Endothelial cell of umbilical vein (primary cell): Measurements from ENCODE around the gene TFDP3. TPM values are rescaled to one million over a fixed set of nuclear protein-coding genes. Genes with fewer than 3 reads are reported as not detected.

Experiments used
- BruUV-seq: library from RNA; stranded (reverse); fragments of 400-500 nt; replicated peaks from 2 replicates; lab custom pipeline; 2021; lab: Mats Ljungman, UMichigan
- CTCF ChIA-PET: fragments of 300-600, 350-600 bp; sonication (Branson Sonifier 250); formaldehyde crosslinking; loops from one replicate; lab custom pipeline; 2021; ENCODE audit warnings: antibody characterized with exemption, inconsistent platforms; lab: Charles Lee
- POLR2A ChIA-PET: fragments of 300-600, 350-600 bp; sonication (Branson Sonifier 250); formaldehyde crosslinking; loops from one replicate; lab custom pipeline; 2021; ENCODE audit warnings: antibody characterized with exemption, inconsistent platforms; lab: Charles Lee
- DNase-seq: peaks from one replicate; pipeline ENCODE4 v3.0.0-alpha.2; 2011; ENCODE audit warnings: low read depth, low spot score
- FAIRE-seq: peaks from 2 replicates; lab custom pipeline; 2011; peaks lifted over from hg19 to GRCh38; lab: Jason Lieb, UNC
- H2AFZ ChIP-seq: 2 replicates; pipeline ENCODE4 v1.6.0; 2012; ENCODE audit warnings: low read depth, low read length, control low read depth, inconsistent platforms
- H3K27ac ChIP-seq: 2 replicates; pipeline ENCODE4 v1.5.1; 2011; ENCODE audit warnings: low read depth, mild to moderate bottlenecking, control low read depth, low read length, moderate library complexity; ENCODE audit not compliant: insufficient read depth
- H3K27me3 ChIP-seq, 2 experiments: 2 replicates each; pipeline versions ENCODE4 v1.6.0 to v1.6.1; 2011; ENCODE audit warnings: low read length in 2 of 2, mixed read lengths in 1 of 2; ENCODE audit not compliant: control insufficient read depth in 2 of 2, insufficient read depth in 2 of 2
- H3K36me3 ChIP-seq, 2 experiments: 2 replicates in 1 of 2; 3 replicates in 1 of 2; pipeline ENCODE4 v1.5.1; 2011; ENCODE audit warnings: low read length in 2 of 2, mild to moderate bottlenecking in 1 of 2, moderate library complexity in 1 of 2; ENCODE audit not compliant: control insufficient read depth in 2 of 2, insufficient read depth in 2 of 2; ENCODE audit errors: extremely low read depth in 1 of 2
- H3K4me1 ChIP-seq: 3 replicates; pipeline ENCODE4 v1.5.1; 2011; ENCODE audit warnings: mild to moderate bottlenecking, low read length; ENCODE audit not compliant: control insufficient read depth, insufficient read depth; ENCODE audit errors: extremely low read depth
- H3K4me2 ChIP-seq: 2 replicates; pipeline ENCODE4 v1.6.1; 2011; ENCODE audit warnings: low read length, control low read depth, mixed read lengths; ENCODE audit not compliant: insufficient read depth
- H3K4me3 ChIP-seq, 3 experiments: fragments of 200-600 bp in 1 of 3; sonication (generic), shearing (Covaris generic) in 1 of 3; replicated peaks in 1 of 3; 2 replicates each; pipeline ENCODE4 v1.5.1; 2011 to 2016; ENCODE audit warnings: control low read depth in 3 of 3, low read length in 3 of 3, mild to moderate bottlenecking in 2 of 3, inconsistent platforms in 1 of 3, low read depth in 1 of 3, moderate library complexity in 1 of 3; ENCODE audit not compliant: insufficient read depth in 1 of 3
- H3K79me2 ChIP-seq: 2 replicates; pipeline ENCODE4 v1.6.0; 2012; ENCODE audit warnings: low read length, inconsistent platforms; ENCODE audit not compliant: control insufficient read depth, insufficient read depth
- H3K9ac ChIP-seq: replicated peaks from 2 replicates; pipeline ENCODE3; 2011; ENCODE audit warnings: low read length, control low read depth; ENCODE audit not compliant: insufficient read depth; ENCODE audit errors: extremely low read depth
- H3K9me1 ChIP-seq: replicated peaks from 3 replicates; pipeline ENCODE4 v1.6.0; 2011; ENCODE audit warnings: mild to moderate bottlenecking, low read length; ENCODE audit not compliant: control insufficient read depth, insufficient read depth; ENCODE audit errors: extremely low read depth
- H3K9me3 ChIP-seq: replicated peaks from 2 replicates; pipeline ENCODE4 v1.5.1; 2012; ENCODE audit warnings: low read length, inconsistent platforms; ENCODE audit not compliant: control insufficient read depth, insufficient read depth
- H4K20me1 ChIP-seq: replicated peaks from 2 replicates; pipeline ENCODE3; 2011; ENCODE audit warnings: mild to moderate bottlenecking, low read length; ENCODE audit not compliant: control insufficient read depth, insufficient read depth; ENCODE audit errors: extremely low read depth
- CTCF ChIP-seq, 2 donors: IDR thresholded peaks; 1 replicate in 1 of 2; 2 replicates in 1 of 2; pipeline ENCODE4 v1.5.1; 2011; ENCODE audit warnings: low read length in 2 of 2, mild to moderate bottlenecking in 2 of 2, moderate library complexity in 2 of 2, control low read depth in 1 of 2, inconsistent platforms in 1 of 2, low read depth in 1 of 2; ENCODE audit not compliant: insufficient read depth in 1 of 2; ENCODE audit errors: extremely low read depth in 1 of 2
- EZH2 ChIP-seq: IDR thresholded peaks from 2 replicates; pipeline ENCODE4 v1.6.1; 2012; ENCODE audit warnings: borderline replicate concordance, low read depth, mild to moderate bottlenecking, moderate library complexity, low read length, inconsistent platforms; ENCODE audit not compliant: severe bottlenecking
- FOS ChIP-seq: IDR thresholded peaks from 2 replicates; pipeline ENCODE4 v1.6.1; 2011; ENCODE audit warnings: mild to moderate bottlenecking, low read length, moderate library complexity, borderline replicate concordance; ENCODE audit not compliant: insufficient read depth
- GATA2 ChIP-seq: IDR thresholded peaks from 2 replicates; pipeline ENCODE4 v1.7.0; 2011; ENCODE audit warnings: low read depth, mild to moderate bottlenecking, moderate library complexity, mixed read lengths, low read length; ENCODE audit not compliant: insufficient read length, insufficient read depth
- JUN ChIP-seq: IDR thresholded peaks from 2 replicates; pipeline ENCODE4 v1.6.1; 2011; ENCODE audit warnings: borderline replicate concordance, low read depth; ENCODE audit not compliant: insufficient read length, insufficient read depth
- MAX ChIP-seq: IDR thresholded peaks from 2 replicates; pipeline ENCODE4 v1.6.1; 2011; ENCODE audit not compliant: insufficient read depth, insufficient read length
- MYC ChIP-seq: IDR thresholded peaks from one replicate; pipeline ENCODE4 v1.6.1; 2011; ENCODE audit warnings: mild to moderate bottlenecking, low read depth, low read length
- POLR2A ChIP-seq: IDR thresholded peaks from 2 replicates; pipeline ENCODE4 v1.6.1; 2012; ENCODE audit warnings: low read depth, mild to moderate bottlenecking, control low read depth, low read length
- POLR2AphosphoS5 ChIP-seq: IDR thresholded peaks from 2 replicates; pipeline ENCODE4 v1.6.1; 2012; ENCODE audit warnings: low read depth, mild to moderate bottlenecking, control low read depth, low read length, moderate library complexity; ENCODE audit not compliant: insufficient read depth
- dilution Hi-C: fragments of 300-500 bp; cut with MboI; formaldehyde crosslinking; loops from one replicate; pipeline ENCODE4 v1.15.0; 2019; ENCODE audit warnings: low sequenced_read_pairs; ENCODE audit not compliant: extremely low pct_ligation_motif_present
- intact Hi-C: fragments of 100-400 bp; cut with micrococcal nuclease; formaldehyde crosslinking; loops from one replicate; pipeline ENCODE4 v1.10.0; 2022
- polyA plus RNA-seq, 4 experiments: library from polyadenylated mRNA; depleted of rRNA in 3 of 4; stranded (reverse) in 3 of 4; unstranded in 1 of 4; fragments of >200 nt; gene quantifications; 2 replicates each; pipeline versions ENCODE4 v1.2.1 to v1.2.3, GENCODE V29; 2011 to 2012; ENCODE audit warnings: missing spikeins in 1 of 4
- total RNA-seq: library from RNA; stranded (reverse); gene quantifications from 2 replicates; pipeline ENCODE4 v1.2.3, GENCODE V29; 2021

The TFDP3 gene
- total and polyA plus RNA-seq, 2 donors (not counting 3 experiments of a cell fraction or from before 2014, with no cell fraction given), result not detected

GRCh38 chrX:133213117-133213516 is 5.0 kb downstream of the TFDP3 start:
- intact Hi-C loops, result no loop called here
- FAIRE-seq, result no peak

More at GRCh38 chrX:133213117-133213516, 5.0 kb downstream of the TFDP3 start:
- TF ChIP-seq POLR2AphosphoS5 (no peak), JUN (no peak), CTCF (IDR thresholded peaks at IDR 0.05; ENCODE audit: extremely low read depth in 1 of 2, insufficient read depth in 1 of 2, low read depth in 1 of 2, low read length in 2 of 2) (no peak), MAX (no peak), EZH2 (no peak), POLR2A (no peak), MYC (no peak), GATA2 (no peak), FOS (no peak)
- H3K79me2 ChIP-seq, result no peaks in the 10 kb centered on the region
- H3K4me2 ChIP-seq, result no peak overlapping the region
- no peaks in the 10 kb centered on the region for H3K4me1 ChIP-seq
- dilution Hi-C loops, result no loop called here
- no peaks in the 10 kb centered on the region for H3K27me3 ChIP-seq
- no peaks in the 10 kb centered on the region for H3K9me3 ChIP-seq
- ChIA-PET CTCF (no interaction called here), POLR2A (no interaction called here)
- H2AFZ ChIP-seq, result no peak overlapping the region
- no peak for DNase-seq
- H3K4me3 ChIP-seq, result no peak overlapping the region
- no TSS peak for BruUV-seq
- no peaks in the 10 kb centered on the region for H3K36me3 ChIP-seq
- H4K20me1 ChIP-seq, result no peaks in the 10 kb centered on the region
- no peak overlapping the region for H3K27ac ChIP-seq
- no peak overlapping the region for H3K9ac ChIP-seq
- no peaks in the 10 kb centered on the region for H3K9me1 ChIP-seq
